ENCODE measurements around the gene TPCN2. TPM values are rescaled to one million over a fixed set of nuclear protein-coding genes. Genes with fewer than 3 reads are reported as not detected.

Gene TPCN2
- total RNA-seq, 2 donors from 2014 or later = 8.7 to 13.9 TPM

DNA sequence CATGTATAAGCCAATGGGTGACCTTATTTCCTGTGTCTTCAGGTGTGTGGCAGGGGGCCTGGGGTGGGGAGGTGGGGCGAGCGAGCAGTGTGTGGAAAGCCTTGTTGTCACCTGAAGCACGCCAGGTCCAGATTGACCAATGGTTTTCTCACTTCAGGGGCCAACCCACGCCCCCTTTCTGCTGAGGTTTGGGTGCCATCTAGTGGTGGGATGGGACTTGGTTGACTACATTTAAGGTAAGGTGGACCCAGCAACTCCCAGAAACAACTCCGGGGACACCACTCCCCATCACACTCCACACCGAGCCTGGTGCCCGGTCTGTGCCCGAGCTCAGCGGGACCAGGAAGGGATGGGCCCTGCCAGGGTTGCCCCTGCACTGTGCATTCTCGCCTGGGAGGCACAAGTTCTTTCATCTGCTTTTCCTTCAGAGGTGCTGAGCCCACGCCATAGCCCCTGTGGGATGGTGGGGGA is 40.0 kb downstream of the TPCN2 start:
- DNase-seq (ENCODE audit: low spot score in 2 of 2) (peak in 1 of 2 donors; percentile 70), ATAC-seq (peak; percentile 61 to 78)
- no peaks in the 10 kb centered on the region for H3K36me3 Mint-ChIP-seq
- no peaks in the 10 kb centered on the region for H3K9me3 Mint-ChIP-seq
- no peak overlapping the region for H3K27ac Mint-ChIP-seq

DNA sequence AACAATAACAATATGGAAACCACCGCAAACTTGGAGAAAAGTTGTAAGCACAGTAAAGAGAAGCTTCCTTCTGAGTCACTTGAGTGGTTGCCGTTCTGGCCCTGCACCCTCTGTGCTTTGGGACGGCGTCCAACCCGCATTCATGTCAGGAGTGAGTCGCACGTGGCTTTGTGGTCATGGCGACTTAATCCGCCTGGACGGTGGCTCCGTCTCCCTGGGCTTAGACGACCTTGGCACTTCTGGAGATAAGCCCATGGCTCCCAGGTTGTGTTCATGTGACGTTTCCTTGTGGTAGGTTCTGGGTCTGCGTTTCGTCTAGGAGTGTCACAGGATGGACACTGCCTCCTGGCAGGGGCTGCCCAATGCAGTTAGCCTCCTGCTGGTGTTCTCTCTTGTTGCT is 40.5 kb downstream of the TPCN2 start:
- peak in 1 of 2 donors; percentile 59 for ATAC-seq
- Mint-ChIP-seq H3K36me3 (no peaks in the 10 kb centered on the region), H3K27ac (no peak overlapping the region), H3K9me3 (no peaks in the 10 kb centered on the region)
- no peak for DNase-seq (ENCODE audit: low spot score in 2 of 2)

DNA sequence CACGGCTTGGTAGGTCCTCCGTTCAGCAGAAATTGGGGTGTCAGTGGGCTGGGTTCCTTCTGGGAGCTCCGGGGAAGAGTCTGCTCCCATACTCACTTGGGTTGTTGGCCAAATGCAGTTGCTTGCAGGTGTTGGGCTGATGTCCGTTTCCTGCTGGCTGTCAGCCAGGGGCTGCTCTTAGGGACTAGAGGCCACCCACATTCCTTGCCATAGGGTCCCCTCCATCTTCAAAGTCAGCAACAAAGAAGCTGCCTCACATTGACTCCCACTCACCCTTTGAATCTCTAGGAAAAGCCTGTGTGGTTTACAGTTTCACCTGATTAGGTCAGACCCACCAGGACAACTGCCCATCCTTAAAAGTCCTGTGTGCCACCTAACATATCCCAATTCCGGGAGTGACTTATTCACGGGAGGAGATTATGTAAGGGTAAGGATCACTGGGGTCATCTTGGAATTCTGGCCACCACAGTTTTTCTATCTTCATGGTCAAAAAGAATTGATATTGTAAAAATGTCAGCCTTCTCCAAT is 43.0 kb downstream of the TPCN2 start:
- Mint-ChIP-seq H3K27ac (no peak overlapping the region), H3K9me3 (no peaks in the 10 kb centered on the region), H3K36me3 (no peaks in the 10 kb centered on the region)
- no peak for ATAC-seq
- DNase-seq (ENCODE audit: low spot score in 2 of 2) = no peak

DNA sequence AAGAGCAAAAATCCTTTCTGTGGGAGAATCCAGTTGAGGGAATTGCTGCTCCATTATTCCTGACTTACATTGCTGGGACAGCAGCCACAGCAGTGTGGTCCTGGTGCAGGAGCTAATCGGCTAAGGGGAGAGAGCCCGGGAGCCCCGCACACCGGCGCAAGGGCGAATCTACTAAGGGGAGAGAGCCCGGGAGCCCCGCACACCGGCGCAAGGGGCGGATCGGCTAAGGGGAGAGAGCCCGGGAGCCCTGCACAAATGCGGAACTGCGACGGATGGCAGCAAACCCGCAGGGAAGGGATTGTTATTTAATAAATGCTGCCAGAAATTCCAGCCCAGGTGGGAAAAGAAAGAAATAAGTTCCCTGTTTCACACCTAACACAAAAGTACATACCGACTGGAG is 43.5 kb downstream of the TPCN2 start:
- ATAC-seq (no peak), DNase-seq (ENCODE audit: low spot score in 2 of 2) (no peak)
- no peak overlapping the region for H3K27ac Mint-ChIP-seq
- no peaks in the 10 kb centered on the region for H3K9me3 Mint-ChIP-seq
- H3K36me3 Mint-ChIP-seq = no peaks in the 10 kb centered on the region

DNA sequence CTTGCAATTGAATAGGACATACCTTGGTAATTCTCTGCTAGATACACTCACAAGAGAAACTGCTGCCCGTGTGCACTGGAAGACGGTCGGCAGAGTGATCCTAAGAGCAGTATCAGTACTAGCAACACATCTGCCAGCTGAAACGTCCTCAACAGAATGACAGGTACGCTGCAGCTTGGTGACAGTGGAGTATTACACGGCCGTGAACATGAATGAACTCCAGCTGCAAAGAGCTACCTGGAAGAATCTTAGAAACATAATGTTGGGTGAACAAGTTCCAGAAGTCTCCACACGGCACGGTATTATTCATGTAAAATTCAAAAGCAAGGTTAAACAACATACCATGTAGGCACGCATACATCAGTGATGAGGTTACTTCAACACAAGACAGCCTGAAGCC is 44.4 kb downstream of the TPCN2 start:
- ATAC-seq = no peak
- H3K27ac Mint-ChIP-seq = no peak overlapping the region
- H3K36me3 Mint-ChIP-seq = no peaks in the 10 kb centered on the region

DNA sequence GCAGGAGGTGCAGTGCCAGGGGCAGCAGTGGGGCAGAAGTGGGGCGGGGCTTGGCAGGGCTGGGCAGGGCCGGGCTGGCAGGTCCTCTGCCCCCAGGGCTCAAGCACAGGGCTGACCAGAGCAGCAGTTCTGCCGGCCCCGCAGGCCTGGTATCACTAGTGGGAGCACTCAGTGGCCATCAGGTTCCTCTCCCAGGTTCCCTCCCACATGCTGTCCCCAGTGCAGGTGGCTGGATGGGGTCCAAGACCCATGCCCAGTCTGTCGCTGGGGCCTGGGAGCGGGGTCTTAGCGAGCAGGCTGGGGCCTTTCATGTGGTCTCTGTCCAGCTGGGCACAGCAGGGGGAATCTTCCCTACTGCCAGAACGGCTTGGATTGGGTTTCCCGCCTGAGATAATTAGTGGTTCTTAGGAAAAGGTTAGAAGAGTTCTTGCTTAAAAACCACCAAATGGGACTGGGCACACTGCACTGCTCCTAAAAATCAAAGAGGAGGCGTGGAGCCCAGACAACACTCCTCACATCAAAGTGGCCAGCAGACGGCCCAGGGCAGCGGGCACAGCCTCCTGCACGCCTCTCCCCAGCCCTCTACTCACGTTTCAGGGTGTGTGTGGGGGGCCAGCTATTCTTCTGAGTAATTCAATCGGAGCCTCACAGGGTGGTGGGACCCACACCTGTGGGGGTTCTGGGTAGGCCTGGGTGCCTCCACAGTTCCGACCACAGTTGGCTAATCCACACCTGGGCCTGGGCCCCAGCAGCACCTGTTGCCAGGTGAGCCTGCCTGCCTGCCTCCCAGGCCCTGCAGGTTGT is 45.6 kb downstream of the TPCN2 start:
- DNase-seq (ENCODE audit: low spot score in 2 of 2) (no peak), ATAC-seq (no peak)
- Mint-ChIP-seq H3K27ac (no peak overlapping the region), H3K9me3 (no peaks in the 10 kb centered on the region), H3K36me3 (no peaks in the 10 kb centered on the region)

More for the DNA sequence above, 44.4 kb downstream of the TPCN2 start:
- no peak for DNase-seq (ENCODE audit: low spot score in 2 of 2)
- no peaks in the 10 kb centered on the region for H3K9me3 Mint-ChIP-seq

DNA sequence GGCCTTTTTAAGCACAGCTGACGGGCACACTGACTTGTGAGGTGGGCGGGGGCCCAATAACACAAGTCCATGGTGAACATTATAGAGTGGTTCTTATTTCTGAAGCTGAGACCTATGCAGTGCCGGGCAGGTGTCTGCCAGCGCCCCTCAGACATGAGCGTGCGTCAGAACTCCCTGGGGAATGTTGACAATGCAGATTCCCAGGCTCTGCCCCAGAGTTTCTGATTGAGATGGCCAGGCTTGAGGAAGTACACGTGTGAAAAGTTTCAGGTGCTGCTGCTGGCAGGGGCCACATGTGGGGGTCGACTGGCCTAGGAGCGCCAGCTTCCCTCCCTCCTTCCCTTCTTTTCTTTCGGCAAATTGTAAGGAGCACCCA is 46.2 kb downstream of the TPCN2 start:
- Mint-ChIP-seq H3K27ac (no peak overlapping the region), H3K36me3 (no peaks in the 10 kb centered on the region)
- no peak for ATAC-seq

DNA sequence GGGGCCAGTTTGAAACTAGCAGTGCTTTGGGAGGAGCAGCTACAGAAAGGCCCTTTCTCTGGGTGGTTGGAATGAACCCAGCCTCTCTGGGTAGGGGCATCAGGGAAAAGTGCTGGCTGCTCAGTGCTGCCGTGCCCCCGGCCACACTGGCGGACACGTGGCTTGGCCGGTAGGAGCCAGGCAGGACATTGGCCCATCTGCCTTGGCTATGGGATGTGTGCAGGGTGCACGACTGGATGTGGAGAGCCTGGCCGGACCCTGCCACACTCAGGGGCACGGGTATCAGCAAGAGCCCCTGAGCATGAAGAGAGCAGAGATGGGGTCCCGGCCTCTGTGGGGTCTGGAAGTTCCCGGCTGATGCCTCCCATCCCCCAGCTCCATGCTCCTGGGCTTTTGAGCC is 46.6 kb downstream of the TPCN2 start:
- ATAC-seq (no peak), DNase-seq (ENCODE audit: low spot score in 2 of 2) (no peak)
- H3K36me3 Mint-ChIP-seq = no peaks in the 10 kb centered on the region
- no peaks in the 10 kb centered on the region for H3K9me3 Mint-ChIP-seq
- no peak overlapping the region for H3K27ac Mint-ChIP-seq

More for the DNA sequence above, 46.2 kb downstream of the TPCN2 start:
- no peaks in the 10 kb centered on the region for H3K9me3 Mint-ChIP-seq
- DNase-seq (ENCODE audit: low spot score in 2 of 2) = no peak

DNA sequence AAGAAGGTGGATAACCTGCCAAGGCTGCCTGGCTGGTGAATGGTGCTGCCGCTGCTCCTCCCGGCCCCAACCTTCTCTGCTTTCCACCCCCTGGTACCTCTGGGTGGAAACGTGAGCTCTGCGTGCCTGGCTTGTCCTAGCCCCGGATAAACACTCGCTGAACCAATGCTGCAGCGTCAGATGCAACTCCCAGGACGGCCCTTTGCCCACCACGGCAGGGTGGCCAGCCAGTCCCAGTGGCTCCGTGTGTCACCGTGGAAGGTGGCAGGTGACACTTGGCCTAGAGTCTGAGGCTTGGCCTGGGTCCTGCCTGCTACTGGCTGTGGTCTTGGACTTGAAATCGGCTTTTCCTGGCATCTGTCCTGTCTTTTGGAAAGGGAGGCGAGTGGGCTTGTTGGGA is 47.7 kb downstream of the TPCN2 start:
- ATAC-seq (no peak), DNase-seq (ENCODE audit: low spot score in 2 of 2) (no peak)
- H3K27ac Mint-ChIP-seq = no peak overlapping the region
- H3K36me3 Mint-ChIP-seq = no peaks in the 10 kb centered on the region
- no peaks in the 10 kb centered on the region for H3K9me3 Mint-ChIP-seq

DNA sequence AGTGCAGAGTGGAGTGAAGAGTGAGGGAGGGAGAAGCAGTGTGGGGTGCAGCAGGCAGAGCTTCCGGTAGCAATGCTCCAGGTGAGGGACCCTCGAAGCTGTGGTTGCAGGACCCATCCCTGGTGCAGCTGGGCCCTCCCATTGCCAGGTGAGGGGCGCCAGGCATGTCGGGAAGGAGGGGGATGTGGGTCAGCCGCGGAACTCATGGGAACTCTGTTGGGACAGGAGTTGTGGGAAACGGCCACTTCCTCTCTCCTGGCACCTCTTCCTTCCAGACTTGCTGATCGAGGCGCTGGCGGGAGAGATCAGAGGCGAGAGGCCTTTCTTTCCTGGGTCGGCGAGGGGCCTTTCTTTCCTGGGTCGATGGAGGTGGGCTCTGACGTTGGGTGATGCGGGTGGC is 48.5 kb downstream of the TPCN2 start:
- Mint-ChIP-seq H3K9me3 (no peaks in the 10 kb centered on the region), H3K27ac (peak overlapping the region in 1 of 2 donors; percentile 1), H3K36me3 (no peaks in the 10 kb centered on the region)
- ATAC-seq (no peak), DNase-seq (ENCODE audit: low spot score in 2 of 2) (no peak)

DNA sequence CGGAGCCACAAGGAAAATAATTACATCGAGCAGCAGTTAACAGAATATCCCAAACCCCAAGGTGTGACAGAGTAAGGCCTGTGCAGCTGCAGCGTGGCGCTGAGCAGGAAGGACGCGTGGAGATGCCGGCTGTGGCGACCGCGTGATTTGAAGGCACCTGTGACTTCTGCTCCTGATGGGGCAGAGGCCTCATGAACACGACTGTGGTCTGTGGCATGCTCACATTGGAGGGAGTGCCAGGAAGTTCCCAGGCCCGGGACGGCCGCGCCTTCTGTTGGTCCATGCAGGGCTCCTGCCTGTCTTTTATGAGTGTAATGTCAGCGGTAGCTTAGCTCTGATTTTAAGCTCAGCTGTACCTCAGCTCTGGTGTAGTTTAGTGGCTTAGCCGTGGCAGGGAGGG is 50.4 kb downstream of the TPCN2 start:
- no peak overlapping the region for H3K27ac Mint-ChIP-seq
- ATAC-seq (no peak), DNase-seq (ENCODE audit: low spot score in 2 of 2) (no peak)
- no peaks in the 10 kb centered on the region for H3K36me3 Mint-ChIP-seq
- no peaks in the 10 kb centered on the region for H3K9me3 Mint-ChIP-seq

DNA sequence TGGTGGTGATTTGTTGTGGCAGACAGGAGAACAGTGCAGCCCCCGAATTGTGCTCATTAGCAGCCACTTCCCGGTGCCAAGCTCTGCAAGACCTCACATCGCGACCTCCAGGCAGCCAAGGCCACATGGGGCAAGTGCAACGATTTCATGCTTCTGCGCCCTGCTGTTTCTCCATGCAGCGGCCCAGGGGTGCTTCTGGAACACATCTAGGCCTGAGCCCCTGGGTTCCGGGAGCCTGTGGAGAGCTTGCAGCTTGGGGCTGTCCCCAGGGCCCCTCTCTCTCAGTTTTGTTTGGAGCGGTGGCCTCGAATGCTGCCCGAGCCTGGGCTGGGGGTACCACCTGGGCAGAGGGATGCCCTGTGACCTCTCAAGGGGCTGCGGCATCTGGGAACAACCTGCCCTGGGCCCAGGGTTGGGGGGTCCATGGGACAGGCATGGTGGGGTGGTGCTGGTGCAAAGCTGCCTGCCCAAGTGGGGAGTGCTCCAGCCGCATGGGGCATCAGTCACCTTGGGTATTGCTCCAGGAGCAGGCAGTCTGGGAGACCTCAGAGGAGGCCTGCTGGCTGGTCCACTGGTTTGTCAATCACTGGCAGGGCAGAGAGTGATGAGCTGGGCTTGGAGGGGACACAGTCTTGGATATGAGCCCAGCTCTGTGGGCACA is 51.9 kb downstream of the TPCN2 start:
- Mint-ChIP-seq H3K36me3 (no peaks in the 10 kb centered on the region), H3K9me3 (no peaks in the 10 kb centered on the region), H3K27ac (no peak overlapping the region)
- ATAC-seq (peak in 1 of 2 donors; percentile 10), DNase-seq (ENCODE audit: low spot score in 2 of 2) (no peak)

DNA sequence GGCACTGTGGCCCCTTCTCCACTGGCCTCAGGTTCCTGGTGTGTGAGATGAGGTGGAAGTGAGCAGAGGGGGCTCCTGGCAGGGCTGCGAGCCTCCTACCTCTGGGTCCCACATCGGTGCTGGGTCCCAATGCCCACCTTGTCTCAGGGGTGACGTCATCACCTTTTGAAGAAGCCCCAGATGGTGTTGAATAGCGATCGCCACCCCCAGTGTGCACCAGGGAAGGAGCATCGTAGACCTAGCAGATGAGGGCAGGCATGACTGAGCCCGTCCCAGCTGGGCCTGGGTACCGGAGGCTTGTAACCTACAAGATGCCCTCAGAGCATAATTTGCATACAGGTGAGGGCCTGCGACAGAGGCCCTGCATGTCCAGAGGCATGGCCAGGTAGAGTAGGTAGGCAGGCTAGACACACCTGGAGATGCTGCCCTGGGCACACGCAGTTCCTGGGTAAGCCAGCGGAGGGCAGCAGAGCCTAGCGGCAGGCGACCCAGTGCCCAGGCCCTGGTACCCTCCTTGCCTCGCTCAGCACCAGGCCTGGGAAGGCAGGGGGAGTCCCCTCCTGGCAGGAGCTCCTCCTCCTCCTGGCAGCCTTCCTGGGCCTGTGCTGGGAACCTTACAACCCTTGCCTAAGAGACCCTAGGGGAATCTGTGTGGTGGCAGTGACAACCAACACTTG is 52.5 kb downstream of the TPCN2 start:
- Mint-ChIP-seq H3K36me3 (no peaks in the 10 kb centered on the region), H3K9me3 (no peaks in the 10 kb centered on the region), H3K27ac (no peak overlapping the region)
- peak; percentile 79 to 80 for DNase-seq (ENCODE audit: low spot score in 2 of 2)
- ATAC-seq = peak; percentile 90 to 98

DNA sequence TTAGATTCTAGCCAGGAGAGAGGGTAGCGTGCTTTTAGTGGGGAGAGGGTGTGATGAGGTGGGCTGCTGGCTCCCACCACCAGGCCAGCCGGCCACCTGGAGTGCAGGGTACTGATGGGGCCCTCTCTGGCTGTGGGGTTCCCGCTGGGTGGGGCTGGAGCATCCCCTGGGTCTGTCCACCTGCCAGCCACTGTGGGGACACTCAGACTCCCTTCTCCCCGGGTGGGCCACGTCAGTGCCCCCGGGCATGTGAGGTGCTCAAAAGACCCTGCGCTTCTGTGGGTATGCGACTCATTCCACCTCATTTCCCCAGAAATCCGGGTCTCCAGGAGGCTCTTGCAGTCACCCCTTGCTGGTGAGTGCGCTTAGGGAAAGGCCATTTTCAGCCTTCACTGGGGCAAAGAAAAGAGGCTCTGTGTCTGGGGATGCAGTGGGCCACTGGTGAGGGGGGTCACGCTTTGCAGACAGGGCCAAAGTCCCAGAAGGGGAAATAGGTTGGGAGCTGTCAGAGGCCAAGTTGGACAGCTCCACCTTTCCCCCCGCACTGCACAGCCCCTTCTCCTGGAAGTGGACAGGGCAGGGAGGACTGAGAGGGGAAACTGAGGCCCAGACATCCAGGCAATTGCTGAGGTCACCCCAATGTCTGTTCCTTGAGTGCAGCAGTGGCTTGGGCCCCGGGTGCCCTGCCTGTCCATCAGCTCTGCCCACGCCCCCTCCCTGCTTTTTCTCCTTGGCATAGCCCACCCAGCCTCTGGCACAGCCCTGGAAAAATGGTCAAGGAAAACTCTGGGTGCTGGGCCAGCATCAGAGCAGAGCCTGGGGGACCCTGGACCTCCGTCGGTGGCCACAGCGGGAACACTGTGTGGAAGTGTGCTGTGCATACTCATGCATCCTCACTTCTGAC is 53.3 kb downstream of the TPCN2 start:
- no peak for DNase-seq (ENCODE audit: low spot score in 2 of 2)
- no peak overlapping the region for H3K27ac Mint-ChIP-seq
- no peaks in the 10 kb centered on the region for H3K9me3 Mint-ChIP-seq
- ATAC-seq = no peak
- no peaks in the 10 kb centered on the region for H3K36me3 Mint-ChIP-seq

DNA sequence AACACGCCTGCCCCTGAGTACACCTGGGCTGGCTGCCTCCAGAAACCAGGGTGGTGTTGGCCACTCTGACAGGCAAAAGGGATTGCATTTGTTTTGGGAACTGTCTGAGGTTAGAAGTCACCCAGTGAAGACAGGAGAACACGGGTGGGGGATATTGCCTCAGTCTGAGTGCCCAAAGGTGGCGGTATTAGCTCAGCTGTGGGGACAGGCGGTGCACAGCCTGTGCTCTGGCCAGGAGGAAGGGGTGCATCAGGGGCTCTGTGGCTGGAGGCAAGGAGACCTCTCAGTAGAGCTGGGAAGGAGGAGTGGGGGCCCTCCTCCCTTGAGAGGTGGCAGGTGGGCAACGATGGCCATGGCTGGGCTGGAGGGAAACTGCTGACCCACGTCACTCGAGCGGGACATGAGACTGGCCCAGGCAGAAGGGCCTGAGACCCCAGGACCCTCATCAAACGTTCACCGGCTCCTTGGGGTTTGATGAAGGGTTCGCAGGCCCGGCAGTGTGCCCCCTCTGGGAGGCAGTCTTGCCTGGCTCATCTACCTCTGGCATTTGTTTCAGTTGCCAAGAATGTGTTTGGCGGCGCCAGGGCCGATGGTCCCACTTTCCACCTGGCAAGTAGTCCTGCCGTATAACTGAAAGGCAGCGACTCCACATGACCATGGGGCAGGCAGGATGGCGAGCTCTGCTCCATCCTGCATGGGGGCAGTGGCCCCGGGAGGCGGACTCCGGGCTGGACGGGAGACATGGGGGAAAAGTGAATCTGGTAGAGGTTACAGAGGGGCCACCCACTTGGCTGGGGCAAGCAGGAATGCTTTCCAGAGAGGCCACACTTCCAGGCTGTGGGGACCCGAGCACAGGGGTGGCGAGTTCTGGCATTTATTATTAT is 54.2 kb downstream of the TPCN2 start:
- no peaks in the 10 kb centered on the region for H3K36me3 Mint-ChIP-seq
- H3K27ac Mint-ChIP-seq = no peak overlapping the region
- DNase-seq (ENCODE audit: low spot score in 2 of 2) = no peak
- H3K9me3 Mint-ChIP-seq = no peaks in the 10 kb centered on the region
- ATAC-seq = no peak
